ENCODE measurements around the gene UGGT2.

The UGGT2 gene

GRCh38 chr13:96053003-96053703 is at the start of gene UGGT2:
Gene UGGT2, minus strand, starts transcription at chr13:96053401. Its CDS starts 89 bp downstream, at chr13:96053312.
- peak; percentile 76 for DNase-seq (ENCODE audit: low read depth)
- no peak for TF ChIP-seq CTCF (IDR thresholded peaks at IDR 0.05; ENCODE audit: control insufficient read depth, insufficient read depth, low read depth, low read length, missing control alignments)
- peak within 1 kb of the TSS; percentile 66 for H3K4me3 ChIP-seq (ENCODE audit: control insufficient read depth, low read depth, low read length)

DNA sequence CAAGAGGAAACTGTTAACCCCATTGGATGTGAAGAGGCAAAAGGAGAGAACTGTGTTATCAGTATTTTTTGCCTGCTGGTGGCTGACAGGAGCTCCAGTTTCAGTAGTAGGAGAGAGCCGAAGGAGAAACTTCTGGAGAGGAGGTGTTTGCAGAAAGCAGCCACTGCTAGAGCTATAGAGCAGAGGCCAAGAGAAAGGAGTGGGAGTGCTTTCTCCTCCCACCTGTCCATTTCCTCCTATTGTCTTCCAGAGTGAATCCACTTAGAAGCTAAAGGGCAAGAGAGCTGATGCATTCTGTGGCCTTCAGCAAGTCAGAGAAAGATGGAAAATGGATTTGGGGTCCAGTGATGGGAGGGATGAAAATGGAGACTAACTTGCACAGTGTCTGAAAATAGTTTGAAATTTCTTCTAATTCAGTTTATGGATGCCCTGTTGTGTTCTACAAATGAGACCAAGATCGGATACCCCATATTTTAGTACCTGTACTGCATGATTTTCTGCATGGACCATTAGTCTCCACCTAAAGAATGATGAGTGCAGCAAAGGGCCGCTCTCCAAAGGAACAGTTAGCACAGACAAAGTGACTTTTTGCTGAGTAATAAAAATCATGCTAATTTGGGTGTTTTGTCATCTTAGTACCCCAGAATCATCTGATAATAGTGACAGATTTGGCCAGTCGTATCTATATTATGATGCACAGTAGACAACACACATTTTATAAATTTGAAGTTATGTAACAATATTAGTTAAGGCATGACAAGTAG is 47.4 kb upstream of the UGGT2 start:
- TF ChIP-seq CTCF (IDR thresholded peaks at IDR 0.05; ENCODE audit: control insufficient read depth, insufficient read depth, low read depth, low read length, missing control alignments) = no peak
- no peak overlapping the region for H3K4me3 ChIP-seq (ENCODE audit: control insufficient read depth, low read depth, low read length)
- no peak for DNase-seq (ENCODE audit: low read depth)

DNA sequence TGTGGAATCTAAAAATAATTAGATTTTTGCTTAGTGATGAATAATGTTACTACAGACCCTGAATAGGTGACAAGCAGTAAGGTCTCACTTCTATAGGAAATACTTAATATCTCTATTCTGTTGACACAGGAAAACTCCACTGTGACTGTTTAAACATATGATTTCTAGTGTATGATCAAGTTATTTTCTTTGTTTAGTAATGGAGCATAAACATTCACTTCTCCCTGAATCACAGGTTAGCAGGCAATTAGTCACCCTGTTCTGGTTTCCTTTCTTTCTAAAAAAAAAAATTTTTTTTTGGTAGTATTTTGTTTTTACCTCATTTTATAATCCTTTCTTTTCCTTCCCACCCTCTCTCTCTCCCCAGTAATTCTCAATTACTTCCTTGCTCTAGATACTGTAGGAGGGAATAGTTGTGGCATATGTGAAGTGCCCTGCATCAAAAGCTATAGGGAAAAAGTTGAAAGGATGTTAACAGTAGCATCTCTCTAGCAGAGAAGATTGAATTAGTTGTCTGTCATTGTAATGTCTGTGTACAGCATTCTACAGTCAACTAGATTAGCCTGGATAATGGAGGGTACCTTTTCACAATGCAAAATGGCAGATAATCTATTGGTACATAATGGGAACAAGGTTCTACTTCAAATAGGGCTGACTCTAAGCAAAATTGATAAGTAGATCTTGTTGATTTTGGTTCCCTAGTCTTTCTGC is 40.2 kb upstream of the UGGT2 start:
- no peak for DNase-seq (ENCODE audit: low read depth)
- H3K4me3 ChIP-seq (ENCODE audit: control insufficient read depth, low read depth, low read length) = no peak overlapping the region
- TF ChIP-seq CTCF (IDR thresholded peaks at IDR 0.05; ENCODE audit: control insufficient read depth, insufficient read depth, low read depth, low read length, missing control alignments) = no peak

DNA sequence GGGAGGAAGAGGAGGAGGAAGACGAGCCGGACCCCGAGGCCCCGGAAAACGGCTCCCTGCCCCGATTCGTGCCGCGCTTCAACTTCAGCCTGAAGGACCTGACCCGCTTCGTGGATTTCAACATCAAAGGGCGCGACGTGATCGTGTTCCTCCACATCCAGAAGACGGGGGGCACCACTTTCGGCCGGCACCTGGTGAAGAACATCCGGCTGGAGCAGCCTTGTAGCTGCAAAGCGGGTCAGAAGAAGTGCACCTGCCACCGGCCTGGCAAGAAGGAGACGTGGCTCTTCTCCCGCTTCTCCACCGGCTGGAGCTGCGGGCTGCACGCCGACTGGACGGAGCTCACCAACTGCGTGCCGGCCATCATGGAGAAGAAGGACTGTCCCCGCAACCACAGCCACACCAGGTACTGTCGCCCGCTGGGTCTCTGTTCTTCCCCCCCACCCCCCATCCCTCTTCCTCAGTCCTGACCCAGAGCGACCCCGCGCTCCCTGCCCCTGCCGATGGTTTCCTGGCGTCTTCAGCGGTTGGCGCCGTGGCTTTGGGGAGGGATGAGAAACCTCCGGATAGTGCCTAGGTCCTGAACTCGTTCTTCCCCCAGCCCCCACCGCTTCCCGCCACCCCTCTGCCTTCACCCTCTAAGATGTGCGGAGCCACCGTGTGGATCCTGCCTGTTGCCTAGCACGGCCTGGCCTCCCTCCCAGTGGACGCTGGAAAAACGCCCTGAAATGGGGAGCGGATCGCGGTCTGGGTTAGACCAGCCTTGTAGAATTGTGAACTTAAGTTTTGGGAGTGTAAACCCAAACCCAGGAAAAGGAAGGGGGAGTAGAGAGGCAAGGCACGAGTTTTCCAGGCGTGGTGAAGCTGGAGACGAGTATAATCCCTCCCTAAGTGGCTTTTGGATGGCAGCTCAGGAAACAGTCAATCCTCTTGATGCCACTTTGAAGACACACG is 38.2 kb upstream of the UGGT2 start:
- DNase-seq (ENCODE audit: low read depth) = no peak
- H3K4me3 ChIP-seq (ENCODE audit: control insufficient read depth, low read depth, low read length) = no peak overlapping the region
- no peak for TF ChIP-seq CTCF (IDR thresholded peaks at IDR 0.05; ENCODE audit: control insufficient read depth, insufficient read depth, low read depth, low read length, missing control alignments)

DNA sequence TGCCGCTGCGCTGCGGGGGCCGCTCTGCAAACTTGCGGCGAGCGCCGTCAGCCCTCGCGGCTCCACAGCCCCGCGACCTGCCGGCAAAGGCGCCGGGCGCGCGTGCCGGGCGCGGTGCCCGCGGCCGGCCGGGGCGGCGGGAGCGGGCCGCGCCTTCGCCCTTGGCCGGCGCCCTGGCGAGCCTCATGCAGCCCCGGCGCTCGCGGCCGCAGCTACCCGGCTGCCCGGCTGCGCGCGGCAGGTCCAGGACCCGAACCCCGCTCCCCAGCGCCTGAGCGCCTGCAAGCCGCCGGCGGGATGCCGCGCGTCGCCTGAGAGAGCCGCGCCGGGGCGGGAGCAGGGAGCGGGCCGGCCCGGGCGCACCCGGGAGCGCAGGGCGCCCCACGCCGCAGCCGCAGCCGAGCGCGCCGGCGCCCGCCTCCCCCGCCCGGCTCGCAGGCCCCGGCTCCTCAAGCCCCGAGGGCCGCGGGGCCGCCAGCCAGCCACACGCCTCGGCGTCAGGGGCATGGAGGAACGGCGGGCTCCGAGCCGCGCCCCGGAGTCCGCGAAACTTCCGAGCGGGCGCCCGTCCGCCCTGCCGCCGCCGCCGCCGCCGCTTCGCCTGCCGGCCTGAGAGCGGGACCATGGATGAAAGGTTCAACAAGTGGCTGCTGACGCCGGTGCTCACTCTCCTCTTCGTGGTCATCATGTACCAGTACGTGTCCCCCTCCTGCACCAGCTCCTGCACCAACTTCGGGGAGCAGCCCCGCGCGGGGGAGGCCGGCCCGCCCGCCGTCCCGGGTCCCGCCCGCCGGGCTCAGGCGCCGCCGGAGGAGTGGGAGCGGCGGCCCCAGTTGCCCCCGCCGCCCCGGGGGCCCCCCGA is 37.3 kb upstream of the UGGT2 start:
- TF ChIP-seq CTCF (IDR thresholded peaks at IDR 0.05; ENCODE audit: control insufficient read depth, insufficient read depth, low read depth, low read length, missing control alignments) = no peak
- H3K4me3 ChIP-seq (ENCODE audit: control insufficient read depth, low read depth, low read length) = no peak overlapping the region; the same call in 1 of the 2 replicates
- no peak for DNase-seq (ENCODE audit: low read depth)

Data from AG09309 (cell line).